Forelimb muscle (tissue), 1 donor: Measurements from ENCODE around the gene PCYT1B. TPM values are rescaled to one million over a fixed set of nuclear protein-coding genes. Genes with fewer than 3 reads are reported as not detected.

Experiments
- DNase-seq: peaks from one replicate; pipeline ENCODE4 v3.0.0-alpha.2; 2013; ENCODE audit warnings: low read depth
- polyA plus RNA-seq: library from polyadenylated mRNA; unstranded; fragments of 120-200 nt; gene quantifications from one replicate; pipeline ENCODE4 v1.2.1, GENCODE V29; 2013; ENCODE audit not compliant: insufficient read length

The PCYT1B gene
- polyA plus RNA-seq, 1 donor, result 2.0 TPM

DNA sequence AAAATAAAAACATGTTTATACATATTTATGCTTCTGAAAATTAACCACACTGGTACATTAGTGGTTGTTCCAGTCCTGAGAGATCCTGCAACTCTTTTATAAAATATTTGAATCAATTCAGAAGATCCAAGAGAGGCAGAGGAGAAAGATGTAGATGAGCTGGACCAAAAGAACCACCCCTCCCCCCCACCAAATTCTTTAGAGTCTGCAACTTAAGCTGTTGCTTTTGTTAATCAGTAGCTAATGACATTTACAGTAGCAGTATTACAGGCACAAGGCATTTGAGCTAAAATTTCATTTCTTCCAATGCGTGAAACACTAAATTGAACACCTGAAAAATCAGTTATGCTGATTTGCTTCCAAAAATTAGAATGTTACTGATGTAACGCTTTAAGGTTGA lies 120.5 kb downstream of the PCYT1B start:
- no peak for DNase-seq

DNA sequence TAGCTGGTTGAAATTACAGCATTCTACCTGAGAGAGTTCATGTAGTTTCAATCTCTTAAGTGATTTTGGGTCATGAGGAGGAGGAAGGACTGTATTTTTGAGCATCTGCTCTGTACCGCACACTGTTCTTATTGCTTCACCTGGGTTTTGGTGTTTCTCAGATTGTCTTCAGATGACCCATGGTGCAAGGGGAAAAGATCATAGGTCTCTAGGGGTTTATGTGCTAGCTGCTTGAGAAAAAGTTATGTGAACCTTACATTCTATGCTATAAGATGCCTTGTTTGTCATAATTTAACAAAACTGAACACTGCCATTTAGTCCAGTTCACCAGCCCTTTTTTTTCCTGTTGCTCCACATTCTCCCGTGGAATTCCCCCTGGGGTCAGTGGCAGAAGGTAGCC lies 121.7 kb downstream of the PCYT1B start:
- DNase-seq, result no peak

DNA sequence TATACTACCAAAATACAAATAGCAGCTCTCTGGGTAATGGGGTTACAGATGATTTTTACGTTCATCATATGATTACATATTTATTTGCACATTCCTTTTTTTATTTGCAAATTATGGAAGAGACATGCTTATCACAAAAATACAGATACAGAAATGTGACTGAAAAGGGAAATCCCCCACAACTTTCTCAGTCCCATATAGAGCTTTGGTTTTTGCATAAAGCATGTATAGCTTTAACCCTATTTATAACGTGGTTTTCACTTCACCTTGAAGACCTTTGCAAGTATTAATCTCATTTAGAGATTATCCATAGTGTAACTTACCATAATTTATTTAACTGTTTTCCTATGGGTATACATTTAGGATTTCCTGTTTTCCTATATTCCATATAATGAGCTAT lies 126.7 kb downstream of the PCYT1B start:
- DNase-seq, result no peak

DNA sequence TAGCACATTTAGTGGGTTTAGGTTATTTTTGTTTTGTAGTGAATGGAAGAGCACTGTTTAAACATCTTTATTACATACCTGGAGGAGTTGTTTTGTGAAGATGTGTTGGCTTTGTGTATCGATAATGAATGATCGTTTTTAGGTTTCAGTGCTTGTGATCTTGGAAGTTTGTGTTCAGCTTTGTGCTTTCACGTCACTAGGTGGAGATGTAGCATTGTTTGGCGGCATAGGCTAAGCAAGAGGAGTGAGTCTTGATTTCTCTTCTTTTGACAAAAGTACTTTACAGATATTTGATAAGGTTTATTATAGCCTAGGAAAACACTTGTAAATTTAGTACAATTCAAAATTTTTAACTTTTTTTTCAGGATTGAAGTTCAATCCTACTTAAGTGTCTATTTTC lies 131.7 kb downstream of the PCYT1B start:
- no peak for DNase-seq

DNA sequence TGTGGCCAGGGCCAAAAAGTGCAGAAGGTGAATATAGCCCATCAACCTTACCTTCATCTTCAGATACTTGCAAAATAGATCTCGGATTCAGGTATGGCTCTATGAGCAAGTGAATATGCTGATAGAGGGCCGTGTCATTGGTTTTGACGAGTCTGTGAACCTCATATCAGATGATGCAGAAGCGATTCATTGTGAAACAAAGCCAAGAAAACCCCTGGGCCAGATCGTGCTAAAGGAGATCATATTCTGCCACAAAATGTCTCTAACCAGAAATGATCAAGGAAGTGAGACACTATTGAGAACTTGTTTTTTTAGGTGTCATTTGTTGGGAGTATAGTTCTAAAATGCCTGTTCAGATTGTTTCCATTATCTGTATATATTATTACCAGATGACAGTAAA lies 133.7 kb downstream of the PCYT1B start:
- DNase-seq, result no peak

DNA sequence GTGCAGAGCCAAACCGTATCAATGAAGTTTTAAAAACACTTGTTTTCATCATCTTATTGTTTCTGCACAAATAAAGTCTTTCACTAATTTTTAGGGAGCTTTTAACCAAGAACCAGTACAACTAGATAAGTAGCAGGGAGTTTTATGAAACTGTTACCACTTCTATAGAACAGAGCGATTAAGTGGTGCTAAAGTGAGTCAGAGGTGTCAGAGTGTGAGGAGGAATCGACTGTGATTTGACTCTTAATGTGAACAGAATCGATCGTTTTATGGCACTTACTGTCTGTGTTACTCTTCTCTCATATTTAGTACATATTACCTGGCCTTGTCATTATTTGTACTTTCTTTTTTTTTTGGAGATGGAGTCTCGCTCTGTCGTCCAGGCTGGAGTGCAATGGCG lies 138.8 kb downstream of the PCYT1B start:
- DNase-seq, result no peak

Other genes starting within 250 kb of the PCYT1B start
- gene PDK3, start 182.1 kb downstream of the PCYT1B start, polyA plus RNA-seq, result 1.9 TPM
- gene POLA1, start 46.6 kb upstream of the PCYT1B start, polyA plus RNA-seq, result 16.1 TPM